COLO829 (cell line): ENCODE results near the gene VWA7.
A peak's percentile ranks its signal among the peaks of the same experiment; 100 is the strongest.

Experiments
- DNase-seq: peaks from one replicate; pipeline ENCODE4 v3.0.0; 2012; ENCODE audit warnings: low spot score

The VWA7 gene

DNA sequence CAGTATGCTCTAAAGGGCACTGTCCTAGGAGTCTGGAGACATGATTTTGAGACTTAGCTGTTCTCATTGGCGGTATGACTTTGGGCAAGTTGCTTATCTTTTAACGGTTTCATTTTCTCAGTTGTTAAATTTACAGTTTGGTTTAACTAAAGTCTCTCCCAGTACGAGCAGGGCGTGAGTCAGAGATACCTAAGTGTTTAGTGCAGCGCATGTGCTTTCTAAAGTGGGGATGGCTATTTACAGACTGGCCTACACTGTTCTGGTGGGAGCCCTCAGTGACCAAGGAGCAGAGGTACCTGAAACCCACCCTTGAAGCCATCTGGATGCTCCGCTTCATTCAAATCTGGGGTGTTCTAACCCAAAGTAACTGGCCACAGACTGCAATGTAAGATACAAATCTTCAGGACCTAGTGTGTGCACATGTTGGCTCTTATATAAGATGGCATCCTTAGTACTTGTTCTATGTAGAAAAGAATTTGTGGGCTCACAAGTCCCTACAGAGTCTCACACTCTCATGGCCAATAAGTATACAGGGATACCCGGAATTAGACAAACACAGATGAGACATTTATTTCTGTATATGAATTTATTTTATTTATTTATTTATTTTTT, 26.6 kb downstream of the VWA7 start:
- DNase-seq: no peak

DNA sequence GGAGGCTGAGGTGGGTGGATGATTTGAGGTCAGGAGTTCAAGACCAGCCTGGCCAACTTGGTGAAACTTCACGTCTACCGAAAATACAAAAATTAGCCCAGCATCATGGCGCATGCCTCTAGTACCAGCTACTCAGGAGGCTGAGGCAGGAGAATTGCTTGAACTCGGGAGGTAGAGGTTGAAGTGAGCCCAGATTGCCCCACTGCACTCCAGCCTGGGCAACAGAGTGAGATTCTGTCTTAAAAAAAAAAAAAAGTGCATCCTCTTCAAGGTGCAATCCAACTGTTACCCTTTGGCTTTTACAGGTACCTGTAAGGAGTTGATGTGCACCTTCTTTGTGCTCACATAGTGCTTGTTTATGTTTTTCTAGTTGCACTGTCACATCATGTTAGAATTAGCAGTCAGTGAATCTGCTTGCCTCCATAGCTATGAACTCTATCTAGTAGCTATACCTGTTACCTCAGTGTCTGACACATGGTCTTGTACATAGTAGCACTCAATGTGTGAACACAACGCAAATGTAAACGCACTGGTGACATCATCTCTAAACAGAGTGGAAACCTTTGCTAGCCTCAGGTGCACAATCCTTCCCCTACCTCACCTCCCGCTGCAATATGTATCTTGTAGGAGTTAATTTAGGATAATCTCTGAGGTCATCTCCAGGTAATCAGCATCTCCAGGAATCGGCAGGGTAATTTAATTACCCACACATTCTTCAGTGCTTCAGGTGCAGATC, 27.7 kb downstream of the VWA7 start:
- DNase-seq: no peak

DNA sequence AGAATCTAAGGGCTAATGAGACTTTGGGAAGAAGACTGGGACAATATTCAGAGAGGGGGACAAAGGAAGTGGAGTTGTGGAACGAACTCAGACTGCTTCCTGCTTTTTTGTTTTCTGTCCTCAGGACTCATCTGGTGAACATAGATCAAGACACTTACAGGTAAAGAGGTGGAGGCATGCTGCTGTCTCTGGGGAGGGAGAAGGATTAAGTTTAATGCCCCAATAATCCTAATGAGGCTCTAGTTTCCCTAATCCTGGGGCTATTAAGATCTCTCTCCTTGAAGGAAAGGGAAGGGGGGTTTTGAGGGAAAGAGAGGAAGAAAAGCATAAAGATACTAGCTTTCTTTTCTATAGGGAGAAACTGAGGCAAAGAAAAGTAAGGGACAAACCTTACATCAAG, 32.7 kb downstream of the VWA7 start:
- no peak for DNase-seq

DNA sequence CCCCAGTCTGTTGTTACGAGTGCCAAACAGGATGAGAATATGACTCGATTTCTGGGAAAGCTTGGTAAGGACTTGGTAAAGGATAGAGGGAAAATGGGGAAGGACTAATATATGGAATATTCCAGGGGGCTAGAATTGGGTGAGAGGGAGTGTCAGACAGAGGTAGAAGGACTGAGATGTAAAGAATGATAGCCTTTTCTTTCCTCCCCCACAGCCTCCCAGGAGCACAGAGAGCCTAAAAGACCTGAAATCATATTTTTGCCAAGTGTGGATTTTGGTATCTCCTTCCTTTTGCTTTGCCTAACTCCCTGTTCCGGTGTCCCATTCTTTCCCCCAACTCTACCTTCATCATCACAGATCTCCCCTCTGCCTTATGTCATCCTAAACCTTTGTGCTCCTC, 34.2 kb downstream of the VWA7 start:
- no peak for DNase-seq

DNA sequence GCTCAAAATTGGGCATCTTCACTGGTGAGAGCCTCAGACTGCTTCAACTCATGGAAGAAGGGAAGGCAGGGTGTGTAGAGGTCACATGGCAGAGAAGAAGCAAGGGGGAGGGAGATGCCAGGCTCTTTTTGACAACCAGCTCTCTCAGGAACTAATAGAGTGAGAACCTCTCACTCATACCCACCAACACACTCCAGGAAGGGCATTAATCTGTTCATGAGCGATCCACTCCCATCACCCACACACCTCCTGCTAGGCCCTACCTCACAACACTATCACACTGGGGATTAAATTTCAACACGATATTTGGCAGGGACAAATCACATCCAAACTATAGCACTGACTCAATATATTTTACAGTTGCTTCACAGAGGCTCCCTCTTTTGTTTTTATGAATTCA, 35.3 kb downstream of the VWA7 start:
- no peak for DNase-seq

DNA sequence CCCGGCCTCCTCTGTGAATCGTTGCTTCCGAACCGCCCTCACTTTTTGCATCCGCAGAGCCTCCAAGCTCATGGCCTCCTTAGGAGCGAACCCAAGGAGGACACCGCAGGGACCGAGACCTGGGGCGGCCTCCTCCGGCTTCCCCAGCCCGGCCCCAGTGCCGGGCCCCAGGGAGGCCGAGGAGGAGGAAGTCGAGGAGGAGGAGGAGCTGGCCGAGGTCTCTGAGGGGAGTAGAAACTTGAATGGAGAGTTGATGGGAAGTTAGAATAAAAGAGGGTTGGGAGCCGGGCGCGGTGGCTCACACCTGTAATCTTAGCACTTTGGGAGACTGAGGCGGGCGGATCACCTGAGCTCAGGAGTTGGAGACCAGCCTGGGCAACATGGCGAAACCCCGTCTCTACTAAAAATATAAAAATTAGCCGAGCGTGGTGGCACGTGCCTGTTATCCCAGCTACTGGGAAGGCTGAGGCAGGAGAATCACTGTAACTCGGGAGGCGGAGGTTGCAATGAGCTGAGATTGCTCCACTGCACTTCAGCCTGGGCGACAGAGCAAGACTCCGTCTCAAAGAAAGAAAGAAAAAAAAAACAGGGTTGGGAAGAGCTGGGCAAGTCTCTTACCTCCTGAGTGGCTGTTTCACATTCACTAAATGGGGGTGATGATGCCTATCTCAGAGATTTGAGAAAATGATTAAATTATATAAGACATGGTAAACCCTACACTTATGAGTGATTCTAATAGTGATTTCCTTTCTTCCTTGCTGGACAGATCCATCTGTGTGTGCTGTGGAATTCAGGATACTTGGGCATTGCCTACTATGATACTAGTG, 36.5 kb downstream of the VWA7 start:
- DNase-seq: no peak

GRCh38 chr6:31739639-31740396, 37.3 kb downstream of the VWA7 start, which contains the start of gene MSH5:
TSS of gene MSH5 (plus strand) at chr6:31740005. CDS start at chr6:31740467, 462 bp downstream.
- peak; percentile 100 for DNase-seq

- peak; percentile 89 for DNase-seq
Measured at GRCh38 chr6:31737991-31738979, 38.8 kb downstream of the VWA7 start.

DNA sequence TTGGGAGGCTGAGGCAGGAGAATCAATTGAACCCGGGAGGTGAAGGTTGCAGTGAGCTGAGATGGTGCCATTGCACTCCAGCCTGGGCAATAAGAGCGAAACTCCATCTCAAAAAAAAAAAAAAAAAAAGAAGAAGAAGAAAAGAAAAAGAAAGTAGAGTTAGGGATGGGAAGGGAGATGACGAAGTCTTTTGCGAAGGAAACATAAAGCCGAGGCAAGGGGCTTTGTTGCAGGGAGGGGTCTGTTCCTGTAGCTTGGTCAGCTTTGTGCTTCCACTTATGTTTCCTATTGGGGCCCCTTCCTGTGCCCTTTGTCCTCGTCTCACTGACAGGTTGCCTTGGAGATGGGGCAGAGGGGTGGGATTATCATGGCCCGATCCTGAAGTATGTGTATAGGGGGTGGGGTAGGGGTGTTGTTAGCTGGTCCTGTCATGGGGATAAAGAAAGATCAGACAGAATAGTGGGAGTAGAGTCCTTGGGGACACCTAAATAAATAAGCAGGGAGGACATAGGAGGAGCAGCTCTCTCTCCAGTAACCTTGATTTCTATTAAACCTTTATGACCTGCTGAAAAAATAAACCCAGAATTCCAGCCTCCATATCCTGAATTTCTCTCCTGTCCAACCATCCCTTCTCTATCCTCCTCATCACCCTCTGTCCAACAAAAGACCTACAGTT, 39.7 kb downstream of the VWA7 start:
- DNase-seq: no peak

DNA sequence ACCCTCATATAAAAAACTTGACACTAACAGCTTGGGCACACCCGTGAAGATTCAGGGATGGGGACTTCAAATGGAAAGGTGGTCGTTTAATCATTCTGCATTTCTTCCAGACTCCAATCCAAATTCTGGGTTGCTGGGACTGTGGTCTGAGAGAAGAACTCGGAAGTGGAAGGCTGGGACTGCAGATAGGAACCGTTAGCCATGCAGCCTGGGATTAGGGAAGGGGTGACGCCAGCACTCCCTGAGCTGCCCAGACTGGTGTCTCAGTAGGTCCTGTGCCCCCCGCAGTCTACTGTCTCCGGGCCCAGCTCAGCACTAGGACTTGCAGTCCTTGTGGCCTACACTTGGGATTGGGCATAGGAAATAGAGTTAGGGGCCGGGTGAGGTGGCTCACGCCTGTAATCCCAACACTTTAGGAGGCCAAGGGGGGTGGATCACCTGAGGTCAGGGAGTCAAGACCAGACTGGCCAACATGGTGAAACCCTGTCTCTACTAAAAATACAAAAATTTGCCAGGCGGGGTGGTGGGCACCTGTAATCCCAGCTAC, 40.3 kb downstream of the VWA7 start:
- no peak for DNase-seq

- peak; percentile 87 for DNase-seq
Measured at GRCh38 chr6:31736021-31736767, 40.9 kb downstream of the VWA7 start, which contains the start of gene CLIC1. TSS of gene CLIC1 (minus strand) at chr6:31736530. CDS start at chr6:31736300, 230 bp downstream.

DNA sequence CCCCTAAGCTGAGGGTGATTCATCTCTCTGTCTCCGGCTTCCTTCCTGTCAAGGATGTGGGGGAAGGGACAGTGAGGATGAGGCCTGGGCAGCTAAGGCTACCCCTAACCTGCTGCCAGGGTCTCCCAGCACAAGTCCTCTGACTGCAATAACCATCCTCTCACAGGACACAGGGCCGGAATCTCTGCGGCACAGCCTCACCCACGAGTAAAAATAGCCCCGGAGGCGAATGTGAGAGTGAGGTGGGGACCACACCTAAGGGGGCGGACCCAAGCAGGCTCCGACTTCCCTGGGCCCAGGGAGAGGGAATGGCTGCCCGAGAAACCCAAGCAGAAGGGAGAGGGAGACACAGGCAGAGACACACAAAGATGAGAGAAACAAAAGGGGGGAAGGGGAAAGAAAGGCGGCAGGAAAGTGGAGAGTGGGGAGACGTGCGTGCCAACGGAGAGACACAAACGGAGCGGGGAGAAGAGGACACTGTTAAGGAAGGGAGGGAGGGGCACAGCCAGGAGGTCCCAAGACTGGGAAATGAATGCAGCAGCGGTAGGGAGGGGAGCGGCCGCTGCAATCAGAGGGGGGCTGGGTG, 42.2 kb downstream of the VWA7 start:
- DNase-seq: no peak

GRCh38 chr6:31734247-31734820, 42.8 kb downstream of the VWA7 start:
- DNase-seq: no peak

GRCh38 chr6:31733734-31734133, 43.4 kb downstream of the VWA7 start:
- DNase-seq: no peak

GRCh38 chr6:31732029-31732428, 45.1 kb downstream of the VWA7 start:
- DNase-seq: no peak

DNA sequence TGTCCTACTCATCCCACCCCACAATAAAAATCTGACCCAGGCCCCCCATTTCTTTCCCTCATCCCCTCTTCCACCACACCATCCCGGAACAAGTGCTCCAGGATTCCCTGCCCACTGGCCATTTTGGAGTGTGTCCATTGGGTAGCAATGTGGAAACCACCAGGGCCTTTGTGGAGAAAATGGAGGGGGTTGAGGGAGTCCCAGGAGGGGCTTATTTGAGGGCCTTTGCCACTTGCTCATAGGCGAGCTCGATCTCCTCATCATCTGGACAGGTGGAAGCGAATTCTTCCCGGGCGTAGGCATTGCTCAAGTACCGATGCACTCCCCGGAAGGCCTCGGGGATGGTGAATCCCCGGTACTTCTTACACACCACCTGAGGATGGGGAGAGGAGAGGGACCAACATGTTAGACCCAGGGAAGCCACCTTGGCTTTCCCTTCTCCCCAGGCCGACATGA, 46.5 kb downstream of the VWA7 start:
- DNase-seq: no peak

- DNase-seq: no peak
Measured at GRCh38 chr6:31729979-31730630, 47.0 kb downstream of the VWA7 start.

DNA sequence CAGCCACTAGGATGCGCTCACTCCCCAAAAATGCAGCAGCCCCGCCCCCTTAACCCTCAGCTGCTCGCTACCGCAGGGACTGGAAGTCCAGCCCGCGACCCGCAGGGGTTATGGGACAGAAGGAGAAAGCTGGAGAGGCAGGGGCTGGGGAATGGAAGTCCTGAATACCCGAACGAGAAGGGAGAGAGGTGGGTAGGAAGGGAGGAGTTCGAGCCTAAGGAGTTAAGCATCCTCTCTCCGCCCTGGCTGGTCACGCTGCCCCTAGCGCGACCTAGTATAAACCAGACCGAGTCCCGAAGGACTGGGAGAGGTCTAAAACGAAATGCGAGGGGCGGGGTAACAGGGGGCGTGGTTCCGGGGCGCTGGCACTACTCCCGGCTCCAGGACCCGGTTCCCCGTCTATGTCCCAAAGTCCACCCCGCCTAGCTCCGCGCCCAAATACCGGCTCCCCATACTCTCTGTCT, 47.6 kb downstream of the VWA7 start:
- peak; percentile 93 for DNase-seq
